ENCODE measurements around the gene RABL6.
"Not testable (repeated sequence)": the region's sequence is repeated elsewhere in the genome, so short reads cannot be mapped to it uniquely, and the experiment has no call there.

Gene RABL6

GRCh38 chr9:136775191-136775590 lies 32.6 kb upstream of the RABL6 start:
- no peak for DNase-seq (ENCODE audit: low spot score)

- DNase-seq (ENCODE audit: low spot score): no peak
Measured at GRCh38 chr9:136776947-136777346, 30.8 kb upstream of the RABL6 start.

- no peak for DNase-seq (ENCODE audit: low spot score)
Measured at GRCh38 chr9:136777359-136777758, 30.4 kb upstream of the RABL6 start.

GRCh38 chr9:136779808-136780207 lies 27.9 kb upstream of the RABL6 start:
- no peak for DNase-seq (ENCODE audit: low spot score)

- no peak for DNase-seq (ENCODE audit: low spot score)
Measured at GRCh38 chr9:136782452-136782851, 25.3 kb upstream of the RABL6 start.

- DNase-seq (ENCODE audit: low spot score): no peak
Measured at GRCh38 chr9:136784249-136784996, 23.3 kb upstream of the RABL6 start.

- no peak for DNase-seq (ENCODE audit: low spot score)
Measured at GRCh38 chr9:136784997-136785361, 22.8 kb upstream of the RABL6 start.

- not testable (repeated sequence) for DNase-seq (ENCODE audit: low spot score)
Measured at GRCh38 chr9:136785565-136786355, 22.0 kb upstream of the RABL6 start.

- no peak for DNase-seq (ENCODE audit: low spot score)
Measured at GRCh38 chr9:136786451-136786850, 21.3 kb upstream of the RABL6 start.

GRCh38 chr9:136786983-136787382 lies 20.8 kb upstream of the RABL6 start:
- not testable (repeated sequence) for DNase-seq (ENCODE audit: low spot score)

GRCh38 chr9:136787690-136788400 lies 19.9 kb upstream of the RABL6 start:
- peak; percentile 64 for DNase-seq (ENCODE audit: low spot score)

- DNase-seq (ENCODE audit: low spot score): not testable (repeated sequence)
Measured at GRCh38 chr9:136788644-136789522, 18.9 kb upstream of the RABL6 start.

GRCh38 chr9:136789523-136789937 lies 18.2 kb upstream of the RABL6 start:
- no peak for DNase-seq (ENCODE audit: low spot score)

- DNase-seq (ENCODE audit: low spot score): peak; percentile 99
Measured at GRCh38 chr9:136790640-136791515, 16.9 kb upstream of the RABL6 start, which contains the start of gene TMEM141. TSS of gene TMEM141 (plus strand) at chr9:136791344. CDS start at chr9:136791371, 27 bp downstream.

- no peak for DNase-seq (ENCODE audit: low spot score)
Measured at GRCh38 chr9:136791516-136792276, 16.1 kb upstream of the RABL6 start.

- no peak for DNase-seq (ENCODE audit: low spot score)
Measured at GRCh38 chr9:136792321-136793085, 15.2 kb upstream of the RABL6 start.

GRCh38 chr9:136793086-136793946 lies 14.4 kb upstream of the RABL6 start:
- no peak for DNase-seq (ENCODE audit: low spot score)

All from hepatic stellate cell (primary cell).